A549 (cell line): ENCODE results near the gene PKP4.

ENCODE experiments used
- BCL3 ChIP-seq: fragments of >200 bp; sonication (Bioruptor Twin); formaldehyde crosslinking; IDR thresholded peaks from 3 replicates; pipeline ENCODE4 v1.6.1; 2016
- CHD2 ChIP-seq: fragments of 150-350 bp; IDR thresholded peaks from 2 replicates; pipeline ENCODE4 v1.6.1; 2014; ENCODE audit warnings: low read length; ENCODE audit not compliant: partially characterized antibody
- NFE2L2 ChIP-seq: fragments of 150-350 bp; conservative IDR thresholded peaks from 2 replicates; pipeline ENCODE4 v1.6.1; 2014; ENCODE audit warnings: low read length
- REST ChIP-seq: fragments of 200-600 bp; sonication (generic); IDR thresholded peaks from 2 replicates; pipeline ENCODE4 v1.6.1; 2016; ENCODE audit warnings: antibody characterized with exemption, mild to moderate bottlenecking, moderate library complexity
- ZC3H11A ChIP-seq: fragments of 450-650 bp; IDR thresholded peaks from 2 replicates; pipeline ENCODE4 v1.6.1; 2014; ENCODE audit warnings: antibody characterized with exemption, mild to moderate bottlenecking

- TF ChIP-seq NFE2L2 (no peak), REST (no peak), BCL3 (no peak), CHD2 (no peak), ZC3H11A (no peak)
Observed at GRCh38 chr2:158487419-158487818, 30.7 kb downstream of the PKP4 start.
